HG03039 (cell line): ENCODE results near the gene OLFM4.

Experiments
- ATAC-seq: cut with Tn5 transposase; IDR thresholded peaks from one replicate; pipeline ENCODE4 v1.9.1; 2021; ENCODE audit warnings: mild to moderate bottlenecking, moderate library complexity; ENCODE audit not compliant: unreplicated experiment

Gene OLFM4

GRCh38 chr13:53064731-53065130 lies 36.1 kb downstream of the OLFM4 start:
- no peak for ATAC-seq

GRCh38 chr13:53066411-53066810 lies 37.8 kb downstream of the OLFM4 start:
- no peak for ATAC-seq

- ATAC-seq = no peak
Observed at GRCh38 chr13:53068585-53069520, 40.2 kb downstream of the OLFM4 start.

GRCh38 chr13:53069800-53070199 lies 41.2 kb downstream of the OLFM4 start:
- no peak for ATAC-seq

GRCh38 chr13:53073711-53074110 lies 45.1 kb downstream of the OLFM4 start:
- no peak for ATAC-seq

- ATAC-seq = no peak
Observed at GRCh38 chr13:53074114-53074513, 45.5 kb downstream of the OLFM4 start.

GRCh38 chr13:53075356-53076041 lies 46.9 kb downstream of the OLFM4 start:
- ATAC-seq = no peak

GRCh38 chr13:53079691-53080090 lies 51.1 kb downstream of the OLFM4 start:
- no peak for ATAC-seq

GRCh38 chr13:53088871-53089270 lies 60.3 kb downstream of the OLFM4 start:
- no peak for ATAC-seq

- ATAC-seq = no peak
Observed at GRCh38 chr13:53089951-53090350, 61.3 kb downstream of the OLFM4 start.

- ATAC-seq = no peak
Observed at GRCh38 chr13:53090461-53090860, 61.8 kb downstream of the OLFM4 start.

GRCh38 chr13:53092931-53093330 lies 64.3 kb downstream of the OLFM4 start:
- ATAC-seq = no peak

- ATAC-seq = no peak
Observed at GRCh38 chr13:53098455-53098854, 69.8 kb downstream of the OLFM4 start.

GRCh38 chr13:53100394-53101063 lies 71.9 kb downstream of the OLFM4 start:
- no peak for ATAC-seq
